NCI-H2196 (cell line): Measurements from ENCODE around the gene GPC5.
A peak's percentile ranks its signal among the peaks of the same experiment; 100 is the strongest.

Experiments
- DNase-seq: peaks from one replicate; lab custom pipeline; 2025; ENCODE audit not compliant: unreplicated experiment; lab: John Stamatoyannopoulos, UW

GPC5 gene

DNA sequence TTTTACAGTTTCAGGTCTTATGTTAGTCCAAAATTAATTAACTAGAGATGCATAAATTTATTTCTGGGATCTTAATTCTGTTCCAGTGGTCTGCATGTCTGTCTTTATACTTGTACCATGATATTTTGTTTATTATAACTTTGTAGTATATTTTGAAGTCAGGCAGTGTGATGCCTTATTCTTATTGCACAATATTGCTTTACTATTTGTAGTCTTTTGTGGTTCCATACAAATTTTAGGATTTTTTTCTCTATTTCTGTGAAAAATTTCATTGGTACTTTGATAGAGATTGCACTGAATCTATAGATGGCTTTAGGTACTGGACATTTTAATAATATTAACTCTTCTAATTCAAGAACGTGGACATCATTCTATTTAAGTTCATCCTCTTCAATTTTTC, 304.0 kb downstream of the GPC5 start:
- no peak for DNase-seq

DNA sequence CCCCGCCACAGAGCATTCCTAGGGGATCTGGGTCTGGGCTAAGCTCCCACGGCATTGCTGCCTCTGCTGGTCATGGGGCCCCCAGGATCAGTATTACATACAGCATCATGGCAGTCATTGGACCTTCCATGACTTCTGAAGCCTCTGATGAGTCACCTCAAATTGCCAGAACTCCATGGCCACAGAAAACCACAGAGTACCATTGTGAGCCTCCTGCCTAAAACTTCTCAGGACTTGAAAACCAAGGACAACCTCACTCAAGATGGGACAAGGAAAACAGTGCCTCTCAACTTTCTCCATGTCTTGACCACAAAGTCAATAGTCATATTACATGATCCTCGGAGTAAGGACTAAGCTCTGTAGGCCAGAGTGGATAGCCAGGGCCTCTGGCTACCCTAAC, 306.0 kb downstream of the GPC5 start:
- no peak for DNase-seq

DNA sequence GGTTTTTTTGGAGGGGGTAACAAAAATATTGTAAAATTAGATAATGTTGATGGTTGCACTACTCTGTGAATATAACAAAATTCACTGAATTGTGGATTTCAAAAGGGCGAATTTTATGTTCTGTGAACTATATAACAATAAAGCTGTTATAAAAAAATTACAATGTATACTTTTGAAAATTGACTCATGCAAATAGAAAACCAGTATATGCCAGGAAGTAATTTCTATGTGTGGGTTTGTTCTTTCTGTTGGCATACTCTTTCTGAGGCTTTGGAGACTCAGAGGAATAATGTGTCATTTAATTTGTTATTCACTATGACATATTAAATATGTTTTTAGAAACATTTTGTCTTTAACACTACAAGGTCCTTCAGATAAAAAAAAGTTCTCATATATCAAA, 310.1 kb downstream of the GPC5 start:
- DNase-seq = no peak

DNA sequence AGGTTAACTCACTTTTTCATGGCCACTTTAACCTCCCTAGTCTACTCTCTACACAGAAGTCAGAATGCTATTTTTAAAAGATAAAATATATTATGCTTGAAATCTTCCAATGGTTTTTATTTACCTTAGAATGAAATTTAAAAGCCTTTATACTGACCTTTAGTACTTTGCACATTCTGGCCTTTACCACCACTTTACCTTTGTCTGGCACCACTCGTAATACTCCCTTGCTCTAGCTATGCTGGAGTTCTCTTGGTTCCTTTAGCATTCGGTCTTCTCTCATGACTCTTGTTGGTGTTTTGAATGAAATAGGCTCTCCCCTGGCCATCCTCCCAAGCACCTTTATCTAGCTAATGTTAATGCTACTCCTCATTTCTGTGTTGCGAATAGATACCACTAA, 310.8 kb downstream of the GPC5 start:
- no peak for DNase-seq

DNA sequence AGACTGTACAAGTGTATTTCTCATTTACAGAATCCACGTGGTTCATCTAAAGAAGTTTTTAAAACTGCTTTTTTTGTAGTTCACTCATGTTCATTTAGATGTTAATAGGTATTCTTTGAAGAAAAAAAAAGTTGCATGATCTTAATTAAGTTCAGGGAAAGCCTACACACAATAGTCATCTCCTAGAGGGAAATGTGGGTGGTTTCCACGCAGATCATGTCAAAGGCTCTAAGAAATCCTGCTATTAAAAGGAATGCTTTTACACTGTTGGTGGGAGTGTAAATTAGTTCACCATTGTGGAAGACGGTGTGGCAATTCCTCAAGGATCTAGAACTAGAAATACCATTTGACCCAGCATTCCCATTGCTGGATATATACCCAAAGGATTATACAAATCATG, 312.3 kb downstream of the GPC5 start:
- DNase-seq = no peak

DNA sequence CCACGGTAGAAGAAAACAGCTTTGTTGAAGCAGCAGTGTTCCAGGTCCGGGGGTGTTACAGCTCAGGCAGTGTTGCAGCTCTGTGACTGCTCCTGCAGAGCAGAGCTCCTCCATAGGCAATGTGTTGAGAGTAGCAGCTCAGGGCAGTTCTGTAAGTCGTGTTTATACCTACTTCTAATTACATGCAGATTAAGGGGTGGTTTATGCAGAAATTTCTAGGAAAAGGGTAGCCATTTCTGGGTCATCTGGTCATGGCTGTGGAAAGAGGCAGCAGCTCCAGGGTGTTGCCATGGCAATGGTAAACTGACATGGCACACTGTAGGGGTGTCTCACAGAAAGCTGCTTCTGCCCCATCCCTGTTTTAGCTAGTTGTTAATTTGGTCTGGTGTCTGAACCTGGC, 316.4 kb downstream of the GPC5 start:
- DNase-seq = no peak

DNA sequence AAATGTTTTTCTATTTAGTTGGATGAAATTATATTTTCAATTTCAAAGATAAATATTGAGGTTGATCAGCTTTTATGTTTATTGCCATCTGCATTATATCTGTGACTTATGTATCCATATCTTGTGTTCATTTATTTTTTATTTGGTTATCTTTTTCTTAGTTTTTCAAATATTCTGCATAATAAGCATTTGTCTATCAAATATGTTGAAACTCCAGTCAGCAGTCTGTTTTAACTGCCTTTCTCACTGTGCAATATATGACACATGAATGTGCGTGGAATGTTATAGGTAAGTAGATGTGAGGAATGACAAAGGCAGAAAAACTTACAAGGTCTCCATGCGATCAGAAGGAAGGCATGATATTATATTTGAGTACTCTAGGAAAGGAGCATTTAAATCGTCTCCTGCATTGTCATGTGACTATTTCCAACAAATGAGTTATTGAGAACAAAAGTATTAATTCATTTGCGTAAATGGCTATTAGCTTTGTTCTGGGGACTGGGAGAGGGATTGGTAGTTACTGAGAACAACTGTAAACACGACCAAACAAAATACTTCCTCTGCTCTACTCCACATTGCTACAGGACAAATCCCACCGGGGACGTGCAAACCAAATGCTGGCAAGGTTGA, 318.1 kb downstream of the GPC5 start:
- no peak for DNase-seq

DNA sequence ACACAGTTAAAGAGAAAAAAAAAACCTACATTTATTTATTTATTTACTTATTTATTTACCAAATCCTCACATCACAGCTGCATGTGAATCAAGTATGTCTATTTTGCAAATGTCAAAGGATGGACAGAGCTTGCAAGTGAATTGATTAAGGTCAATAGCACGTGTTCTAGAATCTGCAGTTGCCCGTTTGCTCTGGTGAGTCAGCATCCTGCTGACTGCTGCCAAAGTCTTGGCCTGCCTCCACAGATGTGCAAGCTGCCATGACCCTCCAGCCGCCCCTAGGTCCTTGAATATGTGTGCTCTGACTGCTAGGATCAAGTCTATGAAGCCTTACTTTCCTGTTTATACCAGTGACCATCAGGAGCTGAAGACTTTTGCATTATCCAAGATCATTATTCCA, 320.6 kb downstream of the GPC5 start:
- no peak for DNase-seq

DNA sequence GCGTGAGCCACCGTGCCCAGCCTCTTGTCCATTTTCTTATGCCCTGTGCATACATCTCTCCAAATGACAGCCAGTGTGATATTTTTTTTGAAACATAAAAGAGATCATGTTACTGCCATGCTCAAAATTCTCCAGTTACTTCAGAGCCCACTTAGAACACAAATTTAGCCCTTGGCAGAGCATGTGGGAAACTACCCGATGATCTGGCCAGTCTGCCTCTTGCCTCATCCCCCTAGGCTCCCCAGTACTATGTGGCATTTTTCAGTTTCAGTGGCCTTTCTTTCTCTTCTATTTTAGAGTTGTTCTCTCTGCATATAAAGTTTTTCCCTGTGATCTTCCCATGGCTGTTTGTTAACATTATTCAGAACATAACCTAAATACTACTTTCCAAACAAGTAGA, 323.0 kb downstream of the GPC5 start:
- DNase-seq = no peak

DNA sequence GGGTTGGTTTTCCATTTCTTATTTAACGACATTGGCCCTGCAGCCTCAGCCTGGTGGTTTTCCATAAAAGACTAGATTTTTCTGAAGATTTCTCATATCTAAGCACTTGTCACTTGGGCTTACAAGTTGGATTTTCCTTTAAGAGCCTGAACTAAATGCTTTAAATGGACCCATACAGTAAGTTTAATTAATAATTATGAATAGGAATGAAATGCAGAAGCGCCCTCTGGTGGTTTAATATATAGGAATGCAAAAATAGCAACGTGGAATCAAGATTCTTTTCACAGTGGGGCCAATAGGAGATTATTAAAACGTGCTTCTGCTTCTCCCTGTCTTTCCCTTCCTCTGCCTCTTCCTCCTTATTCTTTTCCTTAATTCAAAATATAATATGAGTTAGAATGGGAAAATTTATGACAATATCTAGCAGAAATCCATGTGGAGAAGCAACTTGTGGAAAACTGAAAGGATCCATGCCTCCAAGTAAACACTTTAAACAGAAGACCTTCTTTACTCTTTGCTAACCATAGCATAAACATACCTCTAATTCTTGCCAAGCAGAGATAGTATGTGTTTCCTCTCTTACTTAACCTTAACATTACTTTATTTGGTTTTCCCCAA, 324.0 kb downstream of the GPC5 start:
- peak; percentile 13 for DNase-seq

DNA sequence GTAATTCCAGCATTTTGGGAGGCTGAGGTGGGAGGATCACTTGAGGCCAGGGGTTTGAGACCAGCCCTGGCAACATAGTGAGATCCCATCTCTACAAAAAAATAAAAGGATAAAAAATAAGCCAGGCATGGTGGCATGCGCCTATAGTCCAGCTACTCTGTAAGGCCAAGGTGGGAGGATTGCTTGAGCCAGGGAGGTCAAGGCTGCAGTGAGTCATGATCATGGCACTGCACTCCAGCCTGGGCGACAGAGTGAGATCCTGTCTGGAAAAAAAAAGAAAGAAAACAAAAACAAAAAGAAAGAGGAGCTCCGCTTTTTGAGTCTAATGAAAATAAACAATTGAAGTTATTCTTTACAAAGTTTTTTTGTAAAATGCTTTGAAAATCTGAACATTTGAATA, 326.2 kb downstream of the GPC5 start:
- no peak for DNase-seq

DNA sequence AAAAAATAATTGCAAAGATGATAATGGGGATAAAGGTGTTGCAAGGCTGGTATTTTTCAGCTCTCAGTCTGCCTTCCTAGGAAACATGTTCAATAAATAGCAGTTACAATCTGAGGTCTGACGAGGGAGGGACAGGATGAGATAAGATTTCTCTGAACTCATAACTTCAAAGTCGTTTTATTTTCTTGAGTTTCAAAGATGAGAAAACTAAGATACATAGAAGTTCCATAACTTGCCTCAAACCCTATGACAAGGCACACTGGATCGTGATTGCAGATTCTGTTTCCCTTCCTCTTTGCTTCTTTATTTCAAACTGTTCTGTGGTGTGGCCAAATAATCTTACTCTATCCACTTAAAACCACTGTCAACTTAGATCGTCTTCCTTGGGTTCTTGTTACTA, 327.2 kb downstream of the GPC5 start:
- no peak for DNase-seq

DNA sequence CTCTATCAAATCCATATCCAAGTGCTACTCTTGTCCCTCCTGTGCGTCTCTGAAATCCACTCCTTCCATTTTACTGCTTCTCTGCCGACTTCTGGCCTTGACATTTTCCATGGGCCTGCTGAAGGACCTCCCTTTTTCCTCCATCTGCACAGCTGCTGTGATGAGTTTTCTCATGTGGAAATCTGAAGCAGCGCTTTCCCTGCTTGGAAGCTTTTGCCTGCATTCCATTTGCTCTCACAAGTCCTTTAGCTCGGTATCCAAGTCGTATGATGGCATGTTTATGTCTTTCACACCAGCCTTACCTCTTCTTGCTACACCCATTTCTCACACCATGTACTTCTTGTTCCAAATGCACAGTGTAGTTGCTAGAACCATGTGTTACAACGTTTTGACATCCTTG, 328.2 kb downstream of the GPC5 start:
- no peak for DNase-seq

DNA sequence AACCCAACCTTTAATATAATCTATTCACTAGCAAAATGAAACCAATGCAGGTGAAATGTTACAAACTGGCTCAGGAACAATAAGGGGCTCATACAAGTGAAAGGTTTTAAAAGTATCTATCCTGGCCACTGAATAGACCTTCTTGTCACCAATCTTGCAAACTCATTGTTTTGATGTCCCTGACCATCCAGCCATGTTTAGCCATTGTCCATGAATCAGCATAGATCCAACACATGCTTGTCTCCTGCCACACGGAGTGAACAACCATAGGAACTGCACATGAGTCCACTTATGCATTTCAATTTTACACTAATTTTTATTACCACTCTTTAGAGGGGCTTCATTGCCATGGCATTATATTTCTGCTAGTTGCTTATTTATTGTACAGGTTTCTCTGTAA, 331.4 kb downstream of the GPC5 start:
- DNase-seq = no peak

DNA sequence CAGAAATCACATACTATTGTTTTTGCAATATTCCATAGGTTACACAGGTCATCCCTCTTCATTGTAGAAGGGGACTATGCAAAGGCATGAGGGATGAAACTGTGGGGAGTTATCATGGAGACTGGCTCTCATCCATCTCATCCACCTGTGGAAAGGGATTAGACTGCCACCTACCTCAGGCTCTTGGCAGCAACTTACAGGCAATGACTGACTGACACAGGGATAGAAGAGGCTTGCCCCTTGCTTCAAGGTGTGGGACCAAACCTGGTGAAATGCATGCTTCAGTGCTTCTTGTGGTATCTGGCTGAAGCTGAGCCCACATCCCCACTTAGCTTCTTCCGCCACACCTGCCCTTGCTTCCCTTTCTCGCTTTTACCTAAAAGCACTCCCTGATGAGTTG, 341.3 kb downstream of the GPC5 start:
- DNase-seq = no peak

DNA sequence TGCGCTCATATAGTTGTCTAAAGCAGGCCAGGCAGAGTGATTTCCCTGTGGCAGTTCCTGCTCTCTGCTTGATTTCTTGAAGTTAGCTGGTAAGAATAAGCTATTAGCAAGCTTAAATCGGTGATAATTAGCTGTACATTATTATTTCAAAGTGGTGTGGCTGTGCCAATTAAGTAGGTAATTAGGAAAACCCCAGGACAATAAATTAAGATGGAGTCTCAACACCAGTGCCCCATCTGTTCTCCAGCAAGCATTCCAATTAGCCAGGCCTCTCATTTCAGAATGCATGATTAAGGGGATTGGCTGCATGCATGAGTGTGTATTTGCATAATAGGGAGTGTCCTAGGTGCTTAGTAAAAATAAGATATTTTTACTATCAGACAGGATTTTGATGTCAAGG, 342.3 kb downstream of the GPC5 start:
- DNase-seq = no peak

DNA sequence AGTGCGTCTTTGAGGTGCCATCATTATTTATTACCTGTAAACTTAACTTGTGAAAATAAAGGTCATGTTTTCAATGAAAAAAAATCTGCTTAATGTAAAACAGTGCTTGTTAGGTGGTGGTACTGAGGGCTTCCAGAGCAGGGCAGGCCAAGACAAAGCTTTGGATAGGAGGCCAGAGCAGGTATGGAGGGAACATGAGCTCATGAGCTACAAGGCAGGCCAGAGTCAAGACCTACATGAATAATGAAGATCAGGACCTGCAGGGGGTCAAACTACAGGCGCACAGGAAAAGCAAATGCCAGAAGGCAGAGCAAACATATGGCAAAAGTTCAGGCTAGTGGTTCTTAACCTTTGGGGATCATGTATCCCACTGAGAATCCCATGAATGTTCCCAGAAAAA, 343.5 kb downstream of the GPC5 start:
- DNase-seq = no peak

DNA sequence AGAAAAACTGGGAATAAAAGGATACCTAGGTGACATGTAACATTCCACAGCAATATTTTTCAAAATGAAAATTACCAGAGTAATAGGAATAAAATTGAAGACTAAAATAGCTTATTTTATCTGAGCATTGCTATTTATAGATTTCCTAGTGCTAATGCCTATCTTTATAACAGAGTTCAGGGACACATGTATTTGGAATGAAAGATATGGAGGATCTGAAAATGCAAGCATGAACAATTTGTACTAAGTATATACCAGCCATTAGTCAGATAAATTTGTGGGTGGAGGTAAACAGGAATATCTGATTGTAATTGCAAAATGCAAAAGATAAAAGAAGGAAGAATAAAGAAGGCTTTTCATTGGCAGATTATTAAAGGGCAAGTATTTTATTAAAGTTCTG, 345.9 kb downstream of the GPC5 start:
- DNase-seq = no peak

DNA sequence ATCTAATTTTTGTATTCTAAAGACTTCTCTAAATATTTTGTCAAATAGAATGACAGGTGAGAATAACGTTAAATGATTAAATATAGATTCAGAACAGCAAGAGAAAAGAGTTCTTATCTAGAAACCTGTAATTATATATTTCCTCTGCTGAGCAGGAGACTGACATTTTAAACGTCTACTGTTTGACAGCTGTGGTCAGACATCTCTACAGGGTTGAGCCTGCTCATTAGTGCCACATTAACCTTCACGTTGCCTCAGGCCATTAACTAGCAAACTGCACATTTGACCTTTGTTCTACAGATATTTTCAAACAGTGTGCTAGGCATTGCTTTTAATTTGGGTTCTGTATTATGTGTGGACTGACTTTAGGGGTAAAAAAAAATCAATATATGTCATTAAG, 347.5 kb downstream of the GPC5 start:
- DNase-seq = no peak

DNA sequence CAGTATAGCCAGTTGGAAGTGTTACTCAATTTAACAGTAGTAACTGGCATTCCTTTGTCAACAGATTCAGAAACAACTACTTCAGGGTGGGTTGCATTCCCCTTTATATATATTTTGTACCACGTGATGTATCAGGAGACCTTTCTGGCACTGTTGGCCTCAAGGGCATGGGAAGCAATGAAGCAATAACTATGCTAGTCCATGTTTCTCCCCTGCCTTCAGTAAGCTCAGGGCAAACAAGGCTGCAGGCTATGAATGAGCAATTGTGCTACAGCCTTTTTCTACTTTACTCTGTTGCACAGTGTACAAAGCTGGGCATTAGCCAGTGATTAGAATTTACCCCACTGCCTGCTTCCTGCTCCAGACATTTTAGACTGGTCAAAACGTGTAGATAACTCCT, 348.8 kb downstream of the GPC5 start:
- DNase-seq = no peak

DNA sequence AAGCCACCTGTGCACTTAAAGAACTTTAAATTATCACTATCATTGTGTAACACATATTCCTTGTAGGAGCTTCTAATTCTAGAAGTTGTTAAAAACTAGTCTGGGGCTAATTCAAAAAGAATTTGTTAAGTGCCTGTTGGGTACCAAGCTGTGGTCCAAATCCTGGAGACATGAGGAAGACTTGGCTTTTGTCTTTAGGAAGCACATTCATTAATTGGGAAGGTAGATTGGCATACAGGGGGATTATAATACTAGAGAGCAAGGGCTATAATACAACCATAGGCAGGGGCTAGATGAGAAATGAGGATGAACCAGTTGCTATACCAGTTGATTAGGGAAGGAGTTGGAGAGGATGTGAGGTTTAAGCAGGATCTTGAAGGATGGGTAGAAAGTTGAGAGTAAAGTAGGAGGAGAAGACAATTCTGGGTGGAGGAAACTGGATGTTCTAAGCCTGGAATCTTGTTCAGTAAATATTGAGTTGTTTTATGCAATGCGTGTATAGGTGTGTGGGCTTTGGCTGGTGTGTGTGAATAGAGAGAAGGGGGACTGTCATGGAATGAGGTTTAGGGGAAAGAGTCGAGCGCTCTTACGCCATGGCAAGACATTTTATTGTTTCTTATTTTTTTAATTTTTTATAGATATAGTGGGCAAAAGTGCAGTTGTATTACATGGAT, 350.1 kb downstream of the GPC5 start:
- DNase-seq = no peak

DNA sequence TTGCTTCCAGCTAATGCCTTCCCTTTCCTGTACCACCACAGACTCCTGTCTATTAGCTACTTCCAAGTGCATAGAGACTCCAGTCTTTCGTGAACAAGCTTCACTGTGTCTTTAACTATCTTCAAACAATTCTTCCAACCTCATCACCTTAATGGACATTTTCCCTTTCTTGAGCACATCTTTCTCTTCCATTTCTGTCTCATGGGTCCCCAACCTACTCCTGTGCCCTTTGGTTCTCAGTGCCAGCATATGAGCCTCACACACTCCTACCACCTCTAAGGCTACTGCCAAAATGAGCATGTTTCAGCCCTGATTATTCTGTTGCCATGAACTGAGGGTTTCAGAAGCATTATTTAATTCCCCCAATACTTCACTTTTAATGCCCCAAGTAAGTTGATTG, 360.3 kb downstream of the GPC5 start:
- no peak for DNase-seq

DNA sequence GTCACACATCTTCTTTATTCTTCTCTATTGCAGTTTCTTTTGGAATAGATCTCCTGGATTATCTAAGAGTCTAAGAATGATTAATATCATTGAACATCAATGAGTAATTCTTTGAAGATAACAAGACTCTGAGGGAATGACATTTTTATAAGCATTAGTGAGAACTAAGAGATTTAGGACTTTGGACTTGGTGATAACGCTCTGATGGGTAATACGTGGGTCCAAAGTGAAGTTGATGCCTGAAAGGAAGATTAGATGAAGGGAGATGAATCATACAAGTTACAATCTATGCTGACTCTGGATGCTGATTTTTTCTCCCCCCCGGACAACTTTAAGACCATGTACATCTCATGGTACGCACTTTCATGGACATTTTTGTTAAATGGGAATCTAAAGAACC, 364.5 kb downstream of the GPC5 start:
- no peak for DNase-seq
